Endothelial cell of umbilical vein (primary cell): ENCODE measurements around the gene TMEM252. TPM values are rescaled to one million over a fixed set of nuclear protein-coding genes. Genes with fewer than 3 reads are reported as not detected.

ENCODE experiments used
- BruUV-seq: library from RNA; stranded (reverse); fragments of 400-500 nt; replicated peaks from 2 replicates; lab custom pipeline; 2021; lab: Mats Ljungman, UMichigan
- CTCF ChIA-PET: fragments of 300-600, 350-600 bp; sonication (Branson Sonifier 250); formaldehyde crosslinking; loops from one replicate; lab custom pipeline; 2021; ENCODE audit warnings: antibody characterized with exemption, inconsistent platforms; lab: Charles Lee
- POLR2A ChIA-PET: fragments of 300-600, 350-600 bp; sonication (Branson Sonifier 250); formaldehyde crosslinking; loops from one replicate; lab custom pipeline; 2021; ENCODE audit warnings: antibody characterized with exemption, inconsistent platforms; lab: Charles Lee
- DNase-seq: peaks from one replicate; pipeline ENCODE4 v3.0.0-alpha.2; 2011; ENCODE audit warnings: low read depth, low spot score
- FAIRE-seq: peaks from 2 replicates; lab custom pipeline; 2011; peaks lifted over from hg19 to GRCh38; lab: Jason Lieb, UNC
- H2AFZ ChIP-seq: 2 replicates; pipeline ENCODE4 v1.6.0; 2012; ENCODE audit warnings: low read depth, low read length, control low read depth, inconsistent platforms
- H3K27ac ChIP-seq: 2 replicates; pipeline ENCODE4 v1.5.1; 2011; ENCODE audit warnings: low read depth, mild to moderate bottlenecking, control low read depth, low read length, moderate library complexity; ENCODE audit not compliant: insufficient read depth
- H3K27me3 ChIP-seq, 2 experiments: 2 replicates each; pipeline versions ENCODE4 v1.6.0 to v1.6.1; 2011; ENCODE audit warnings: low read length in 2 of 2, mixed read lengths in 1 of 2; ENCODE audit not compliant: control insufficient read depth in 2 of 2, insufficient read depth in 2 of 2
- H3K36me3 ChIP-seq, 2 experiments: 2 replicates in 1 of 2; 3 replicates in 1 of 2; pipeline ENCODE4 v1.5.1; 2011; ENCODE audit warnings: low read length in 2 of 2, mild to moderate bottlenecking in 1 of 2, moderate library complexity in 1 of 2; ENCODE audit not compliant: control insufficient read depth in 2 of 2, insufficient read depth in 2 of 2; ENCODE audit errors: extremely low read depth in 1 of 2
- H3K4me1 ChIP-seq: 3 replicates; pipeline ENCODE4 v1.5.1; 2011; ENCODE audit warnings: mild to moderate bottlenecking, low read length; ENCODE audit not compliant: control insufficient read depth, insufficient read depth; ENCODE audit errors: extremely low read depth
- H3K4me2 ChIP-seq: 2 replicates; pipeline ENCODE4 v1.6.1; 2011; ENCODE audit warnings: low read length, control low read depth, mixed read lengths; ENCODE audit not compliant: insufficient read depth
- H3K4me3 ChIP-seq, 3 experiments: fragments of 200-600 bp in 1 of 3; sonication (generic), shearing (Covaris generic) in 1 of 3; replicated peaks in 1 of 3; 2 replicates each; pipeline ENCODE4 v1.5.1; 2011 to 2016; ENCODE audit warnings: control low read depth in 3 of 3, low read length in 3 of 3, mild to moderate bottlenecking in 2 of 3, inconsistent platforms in 1 of 3, low read depth in 1 of 3, moderate library complexity in 1 of 3; ENCODE audit not compliant: insufficient read depth in 1 of 3
- H3K79me2 ChIP-seq: 2 replicates; pipeline ENCODE4 v1.6.0; 2012; ENCODE audit warnings: low read length, inconsistent platforms; ENCODE audit not compliant: control insufficient read depth, insufficient read depth
- H3K9ac ChIP-seq: replicated peaks from 2 replicates; pipeline ENCODE3; 2011; ENCODE audit warnings: low read length, control low read depth; ENCODE audit not compliant: insufficient read depth; ENCODE audit errors: extremely low read depth
- H3K9me1 ChIP-seq: replicated peaks from 3 replicates; pipeline ENCODE4 v1.6.0; 2011; ENCODE audit warnings: mild to moderate bottlenecking, low read length; ENCODE audit not compliant: control insufficient read depth, insufficient read depth; ENCODE audit errors: extremely low read depth
- H3K9me3 ChIP-seq: replicated peaks from 2 replicates; pipeline ENCODE4 v1.5.1; 2012; ENCODE audit warnings: low read length, inconsistent platforms; ENCODE audit not compliant: control insufficient read depth, insufficient read depth
- H4K20me1 ChIP-seq: replicated peaks from 2 replicates; pipeline ENCODE3; 2011; ENCODE audit warnings: mild to moderate bottlenecking, low read length; ENCODE audit not compliant: control insufficient read depth, insufficient read depth; ENCODE audit errors: extremely low read depth
- EZH2 ChIP-seq: IDR thresholded peaks from 2 replicates; pipeline ENCODE4 v1.6.1; 2012; ENCODE audit warnings: borderline replicate concordance, low read depth, mild to moderate bottlenecking, moderate library complexity, low read length, inconsistent platforms; ENCODE audit not compliant: severe bottlenecking
- FOS ChIP-seq: IDR thresholded peaks from 2 replicates; pipeline ENCODE4 v1.6.1; 2011; ENCODE audit warnings: mild to moderate bottlenecking, low read length, moderate library complexity, borderline replicate concordance; ENCODE audit not compliant: insufficient read depth
- GATA2 ChIP-seq: IDR thresholded peaks from 2 replicates; pipeline ENCODE4 v1.7.0; 2011; ENCODE audit warnings: low read depth, mild to moderate bottlenecking, moderate library complexity, mixed read lengths, low read length; ENCODE audit not compliant: insufficient read length, insufficient read depth
- MYC ChIP-seq: IDR thresholded peaks from one replicate; pipeline ENCODE4 v1.6.1; 2011; ENCODE audit warnings: mild to moderate bottlenecking, low read depth, low read length
- POLR2A ChIP-seq: IDR thresholded peaks from 2 replicates; pipeline ENCODE4 v1.6.1; 2012; ENCODE audit warnings: low read depth, mild to moderate bottlenecking, control low read depth, low read length
- POLR2AphosphoS5 ChIP-seq: IDR thresholded peaks from 2 replicates; pipeline ENCODE4 v1.6.1; 2012; ENCODE audit warnings: low read depth, mild to moderate bottlenecking, control low read depth, low read length, moderate library complexity; ENCODE audit not compliant: insufficient read depth
- dilution Hi-C: fragments of 300-500 bp; cut with MboI; formaldehyde crosslinking; loops from one replicate; pipeline ENCODE4 v1.15.0; 2019; ENCODE audit warnings: low sequenced_read_pairs; ENCODE audit not compliant: extremely low pct_ligation_motif_present
- intact Hi-C: fragments of 100-400 bp; cut with micrococcal nuclease; formaldehyde crosslinking; loops from one replicate; pipeline ENCODE4 v1.10.0; 2022
- polyA plus RNA-seq, 4 experiments: library from polyadenylated mRNA; depleted of rRNA in 3 of 4; stranded (reverse) in 3 of 4; unstranded in 1 of 4; fragments of >200 nt; gene quantifications; 2 replicates each; pipeline versions ENCODE4 v1.2.1 to v1.2.3, GENCODE V29; 2011 to 2012; ENCODE audit warnings: missing spikeins in 1 of 4
- total RNA-seq: library from RNA; stranded (reverse); gene quantifications from 2 replicates; pipeline ENCODE4 v1.2.3, GENCODE V29; 2021
- TF ChIP-seq, protein P1 (sequence below): IDR thresholded peaks from 2 replicates; pipeline ENCODE4 v1.6.1; 2011; ENCODE audit not compliant: insufficient read depth, insufficient read length
- TF ChIP-seq, protein P2 (sequence below), 2 donors: IDR thresholded peaks; 1 replicate in 1 of 2; 2 replicates in 1 of 2; pipeline ENCODE4 v1.5.1; 2011; ENCODE audit warnings: low read length in 2 of 2, mild to moderate bottlenecking in 2 of 2, moderate library complexity in 2 of 2, control low read depth in 1 of 2, inconsistent platforms in 1 of 2, low read depth in 1 of 2; ENCODE audit not compliant: insufficient read depth in 1 of 2; ENCODE audit errors: extremely low read depth in 1 of 2

The TMEM252 gene
- total and polyA plus RNA-seq, 2 donors (not counting 3 experiments of a cell fraction or from before 2014, with no cell fraction given): not detected

DNA sequence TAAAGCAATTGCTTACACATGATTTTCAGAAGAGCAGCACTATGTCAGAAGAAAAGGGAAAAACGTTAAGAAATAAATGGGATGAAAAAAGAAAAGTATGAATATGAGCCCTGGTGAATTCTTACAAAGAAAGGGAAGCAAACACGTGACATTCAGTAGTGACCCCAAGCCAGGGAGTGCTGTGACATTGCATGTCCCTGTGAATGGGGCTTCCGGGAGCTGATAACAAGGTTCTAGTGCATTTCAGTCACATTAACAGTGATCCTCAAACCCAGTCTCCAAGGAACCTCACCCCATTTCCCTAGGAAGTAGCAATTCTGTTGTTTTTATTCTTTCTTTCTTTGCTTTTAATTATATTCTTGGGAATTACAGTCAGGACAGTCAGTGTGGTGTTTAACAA lies 27.3 kb downstream of the TMEM252 start:
- intact Hi-C loops (no loop called here), dilution Hi-C loops (no loop called here)
- TF ChIP-seq GATA2 (no peak), EZH2 (no peak), POLR2A (no peak), FOS (no peak), MYC (no peak), POLR2AphosphoS5 (no peak)
- TF ChIP-seq, protein P1, sequence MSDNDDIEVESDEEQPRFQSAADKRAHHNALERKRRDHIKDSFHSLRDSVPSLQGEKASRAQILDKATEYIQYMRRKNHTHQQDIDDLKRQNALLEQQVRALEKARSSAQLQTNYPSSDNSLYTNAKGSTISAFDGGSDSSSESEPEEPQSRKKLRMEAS: no peak
- TF ChIP-seq, protein P2, sequence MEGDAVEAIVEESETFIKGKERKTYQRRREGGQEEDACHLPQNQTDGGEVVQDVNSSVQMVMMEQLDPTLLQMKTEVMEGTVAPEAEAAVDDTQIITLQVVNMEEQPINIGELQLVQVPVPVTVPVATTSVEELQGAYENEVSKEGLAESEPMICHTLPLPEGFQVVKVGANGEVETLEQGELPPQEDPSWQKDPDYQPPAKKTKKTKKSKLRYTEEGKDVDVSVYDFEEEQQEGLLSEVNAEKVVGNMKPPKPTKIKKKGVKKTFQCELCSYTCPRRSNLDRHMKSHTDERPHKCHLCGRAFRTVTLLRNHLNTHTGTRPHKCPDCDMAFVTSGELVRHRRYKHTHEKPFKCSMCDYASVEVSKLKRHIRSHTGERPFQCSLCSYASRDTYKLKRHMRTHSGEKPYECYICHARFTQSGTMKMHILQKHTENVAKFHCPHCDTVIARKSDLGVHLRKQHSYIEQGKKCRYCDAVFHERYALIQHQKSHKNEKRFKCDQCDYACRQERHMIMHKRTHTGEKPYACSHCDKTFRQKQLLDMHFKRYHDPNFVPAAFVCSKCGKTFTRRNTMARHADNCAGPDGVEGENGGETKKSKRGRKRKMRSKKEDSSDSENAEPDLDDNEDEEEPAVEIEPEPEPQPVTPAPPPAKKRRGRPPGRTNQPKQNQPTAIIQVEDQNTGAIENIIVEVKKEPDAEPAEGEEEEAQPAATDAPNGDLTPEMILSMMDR (IDR thresholded peaks at IDR 0.05; ENCODE audit: extremely low read depth in 1 of 2, insufficient read depth in 1 of 2, low read depth in 1 of 2, low read length in 2 of 2): no peak
- Histone ChIP-seq H3K9me3 (no peaks in the 10 kb centered on the region), H3K79me2 (no peaks in the 10 kb centered on the region), H3K27ac (no peak overlapping the region), H3K27me3 (no peaks in the 10 kb centered on the region), H3K4me2 (no peak overlapping the region), H3K4me1 (no peaks in the 10 kb centered on the region), H3K9me1 (no peaks in the 10 kb centered on the region), H3K9ac (no peak overlapping the region), H3K4me3 (no peak overlapping the region), H2AFZ (no peak overlapping the region), H3K36me3 (no peaks in the 10 kb centered on the region), H4K20me1 (no peaks in the 10 kb centered on the region)
- POLR2A ChIA-PET: no interaction called here
- no TSS peak for BruUV-seq
- DNase-seq: no peak
- FAIRE-seq: no peak
- CTCF ChIA-PET: no interaction called here
